H1 (cell line): ENCODE data around the gene MLLT11. TPM values are rescaled to one million over a fixed set of nuclear protein-coding genes. Genes with fewer than 3 reads are reported as not detected.

ENCODE experiments used
- CTCF ChIA-PET: fragments of 300-600 bp; sonication (Branson Sonifier 250); formaldehyde crosslinking; loops from one replicate; lab custom pipeline; 2021; ENCODE audit not compliant: partially characterized antibody; lab: Charles Lee
- POLR2A ChIA-PET: fragments of 300-600 bp; sonication (Branson Sonifier 250); formaldehyde crosslinking; loops from one replicate; lab custom pipeline; 2021; ENCODE audit warnings: inconsistent platforms; ENCODE audit not compliant: partially characterized antibody; lab: Charles Lee
- DNase-seq, 2 experiments: peaks; one replicate each; pipeline versions ENCODE4 v3.0.0 to v3.0.0-alpha.2; 2010 to 2022; ENCODE audit warnings: low spot score in 2 of 2, low read depth in 1 of 2, mixed read lengths in 1 of 2
- FAIRE-seq: peaks from 2 replicates; lab custom pipeline; 2011; peaks lifted over from hg19 to GRCh38; lab: Jason Lieb, UNC
- H2AFZ ChIP-seq: 2 replicates; pipeline ENCODE4 v1.8.1; 2012; ENCODE audit warnings: low read length, inconsistent platforms
- H2AK5ac ChIP-seq: 2 replicates; pipeline ENCODE4 v1.6.1; 2013; ENCODE audit warnings: low read depth, low read length
- H2BK120ac ChIP-seq: replicated peaks from 2 replicates; pipeline ENCODE3; 2013; ENCODE audit warnings: low read depth, low read length, inconsistent platforms
- H2BK12ac ChIP-seq: 2 replicates; pipeline ENCODE4 v1.6.1; 2013; ENCODE audit warnings: low read depth, low read length
- H2BK15ac ChIP-seq: 2 replicates; pipeline ENCODE4 v1.6.1; 2013; ENCODE audit warnings: low read length
- H2BK20ac ChIP-seq: 2 replicates; pipeline ENCODE4 v1.6.1; 2013; ENCODE audit warnings: low read length
- H2BK5ac ChIP-seq: 2 replicates; pipeline ENCODE4 v1.6.1; 2013; ENCODE audit warnings: low read depth, low read length
- H3K14ac ChIP-seq: 2 replicates; pipeline ENCODE4 v1.6.1; 2013; ENCODE audit warnings: inconsistent platforms; ENCODE audit not compliant: insufficient read length
- H3K18ac ChIP-seq: 2 replicates; pipeline ENCODE4 v1.6.1; 2013; ENCODE audit warnings: low read length; ENCODE audit errors: extremely low read depth
- H3K23ac ChIP-seq: 2 replicates; pipeline ENCODE4 v1.6.1; 2013; ENCODE audit warnings: inconsistent platforms; ENCODE audit not compliant: insufficient read length
- H3K23me2 ChIP-seq: 2 replicates; pipeline ENCODE4 v1.6.1; 2013; ENCODE audit warnings: low read depth, low read length
- H3K27ac ChIP-seq: 2 replicates; pipeline ENCODE4 v1.6.1; 2011; ENCODE audit warnings: low read depth, low read length, inconsistent platforms
- H3K27me3 ChIP-seq, 4 experiments: replicated peaks in 1 of 4; 1 replicate in 1 of 4; 2 replicates in 3 of 4; pipeline versions ENCODE4 v1.6.1 to v1.8.1; 2011 to 2013; ENCODE audit warnings: low read length in 3 of 4, mild to moderate bottlenecking in 3 of 4, inconsistent platforms in 2 of 4, mixed read lengths in 2 of 4, moderate library complexity in 1 of 4; ENCODE audit not compliant: control insufficient read depth in 3 of 4, insufficient read depth in 3 of 4; ENCODE audit errors: extremely low read depth in 1 of 4
- H3K36me3 ChIP-seq, 4 experiments: 2 replicates each; pipeline versions ENCODE4 v1.6.1 to v1.8.1; 2011 to 2013; ENCODE audit warnings: mild to moderate bottlenecking in 4 of 4, low read length in 3 of 4, moderate library complexity in 2 of 4, control low read depth in 1 of 4, inconsistent platforms in 1 of 4; ENCODE audit not compliant: insufficient read depth in 4 of 4, control insufficient read depth in 2 of 4
- H3K4ac ChIP-seq: replicated peaks from 2 replicates; pipeline ENCODE3; 2013; ENCODE audit warnings: low read length, low read depth, mixed read lengths, inconsistent platforms; ENCODE audit not compliant: insufficient read length
- H3K4me1 ChIP-seq, 4 experiments: replicated peaks in 1 of 4; 1 replicate in 1 of 4; 2 replicates in 3 of 4; pipeline versions ENCODE4 v1.6.1 to v1.8.1; 2011 to 2013; ENCODE audit warnings: low read length in 3 of 4, inconsistent platforms in 2 of 4, mixed read lengths in 1 of 4; ENCODE audit not compliant: insufficient read depth in 4 of 4, control insufficient read depth in 3 of 4
- H3K4me2 ChIP-seq, 2 experiments: 2 replicates each; pipeline versions ENCODE4 v1.6.1 to v1.8.1; 2011 to 2013; ENCODE audit warnings: low read depth in 2 of 2, low read length in 2 of 2, control low read depth in 1 of 2, inconsistent platforms in 1 of 2, mild to moderate bottlenecking in 1 of 2; ENCODE audit not compliant: insufficient read depth in 1 of 2
- H3K4me3 ChIP-seq, 4 experiments: fragments of 200-600, 300-600 bp in 1 of 4; sonication (generic), shearing (Covaris generic), sonication (Bioruptor Twin) in 1 of 4; 2 replicates each; pipeline versions ENCODE4 v1.5.1 to v1.8.1; 2011 to 2016; ENCODE audit warnings: low read length in 4 of 4, low read depth in 3 of 4, control low read depth in 2 of 4, inconsistent platforms in 2 of 4, mild to moderate bottlenecking in 2 of 4, mixed read lengths in 1 of 4, moderate library complexity in 1 of 4; ENCODE audit not compliant: insufficient read depth in 2 of 4; ENCODE audit errors: extremely low read depth in 1 of 4
- H3K56ac ChIP-seq: replicated peaks from 2 replicates; pipeline ENCODE3; 2013; ENCODE audit warnings: low read depth, mild to moderate bottlenecking, mixed read lengths, low read length, inconsistent platforms; ENCODE audit not compliant: insufficient read length
- H3K79me1 ChIP-seq: 2 replicates; pipeline ENCODE4 v1.6.1; 2013; ENCODE audit warnings: low read depth, low read length, control low read depth
- H3K79me2 ChIP-seq, 2 experiments: 2 replicates each; pipeline versions ENCODE4 v1.6.1 to v1.8.1; 2012 to 2013; ENCODE audit warnings: low read length in 2 of 2, mild to moderate bottlenecking in 2 of 2, inconsistent platforms in 1 of 2; ENCODE audit not compliant: insufficient read depth in 2 of 2, control insufficient read depth in 1 of 2
- H3K9ac ChIP-seq, 4 experiments: replicated peaks in 1 of 4; 1 replicate in 1 of 4; 2 replicates in 3 of 4; pipeline versions ENCODE4 v1.6.1 to v1.8.1; 2011 to 2013; ENCODE audit warnings: low read depth in 3 of 4, low read length in 3 of 4, control low read depth in 2 of 4, mild to moderate bottlenecking in 2 of 4, moderate library complexity in 2 of 4, inconsistent platforms in 1 of 4; ENCODE audit errors: extremely low read depth in 1 of 4
- H3K9me3 ChIP-seq, 2 experiments: 2 replicates each; pipeline versions ENCODE4 v1.6.1 to v1.8.1; 2012 to 2013; ENCODE audit warnings: mild to moderate bottlenecking in 2 of 2, moderate library complexity in 2 of 2, control low read depth in 1 of 2, inconsistent platforms in 1 of 2, low read depth in 1 of 2, low read length in 1 of 2, mixed read lengths in 1 of 2; ENCODE audit not compliant: insufficient read depth in 2 of 2
- H4K20me1 ChIP-seq, 2 experiments: replicated peaks in 1 of 2; 2 replicates each; pipeline versions ENCODE3 to v1.8.1; 2011 to 2013; ENCODE audit warnings: inconsistent platforms in 2 of 2, low read length in 2 of 2, mild to moderate bottlenecking in 1 of 2; ENCODE audit not compliant: insufficient read depth in 2 of 2, control insufficient read depth in 1 of 2
- H4K5ac ChIP-seq: 2 replicates; pipeline ENCODE4 v1.6.1; 2013; ENCODE audit warnings: low read length, low read depth, mixed read lengths, inconsistent platforms; ENCODE audit not compliant: insufficient read length
- H4K8ac ChIP-seq: 2 replicates; pipeline ENCODE4 v1.8.0; 2013; ENCODE audit warnings: mild to moderate bottlenecking, moderate library complexity, low read length, inconsistent platforms; ENCODE audit not compliant: insufficient read depth; ENCODE audit errors: extremely low read depth
- H4K91ac ChIP-seq: replicated peaks from 2 replicates; pipeline ENCODE3; 2013; ENCODE audit warnings: low read length, mixed read lengths, inconsistent platforms; ENCODE audit not compliant: insufficient read length
- CBX5 ChIP-seq: fragments of 300-800, 300-1000 bp; sonication (generic); IDR thresholded peaks from 2 replicates; pipeline ENCODE4 v1.7.1; 2016; ENCODE audit warnings: antibody characterized with exemption, low read length, low read depth
- GTF2F1 ChIP-seq: IDR thresholded peaks from 2 replicates; pipeline ENCODE4 v1.6.1; 2012; ENCODE audit warnings: low read depth, low read length, improper control_type of control experiment, borderline replicate concordance
- HDAC2 ChIP-seq, 2 experiments: fragments of 300-600 bp in 1 of 2; sonication (generic) in 1 of 2; IDR thresholded peaks; 2 replicates each; pipeline ENCODE4 v1.6.1; 2011 to 2012; ENCODE audit warnings: low read depth in 2 of 2, low read length in 2 of 2, mild to moderate bottlenecking in 2 of 2, moderate library complexity in 2 of 2, borderline replicate concordance in 1 of 2, inconsistent platforms in 1 of 2
- POLR2A ChIP-seq, 2 experiments: IDR thresholded peaks; 1 replicate in 1 of 2; 2 replicates in 1 of 2; pipeline ENCODE4 v1.6.1; 2011; ENCODE audit warnings: low read depth in 2 of 2, low read length in 2 of 2, mild to moderate bottlenecking in 2 of 2; ENCODE audit errors: control extremely low read depth in 1 of 2
- RBBP5 ChIP-seq: IDR thresholded peaks from 2 replicates; pipeline ENCODE4 v1.7.1; 2012; ENCODE audit warnings: low read depth, mild to moderate bottlenecking, inconsistent platforms, low read length, moderate library complexity, borderline replicate concordance
- SIRT6 ChIP-seq: IDR thresholded peaks from one replicate; pipeline ENCODE4 v1.7.1; 2012; ENCODE audit warnings: low read length, inconsistent platforms
- SIX5 ChIP-seq: IDR thresholded peaks from 2 replicates; pipeline ENCODE4 v1.6.1; 2011; ENCODE audit warnings: mild to moderate bottlenecking, low read depth, low read length
- SP4 ChIP-seq: IDR thresholded peaks from 2 replicates; pipeline ENCODE4 v1.6.1; 2012; ENCODE audit warnings: low read length, inconsistent platforms
- TAF1 ChIP-seq: IDR thresholded peaks from 2 replicates; pipeline ENCODE4 v1.6.1; 2011; ENCODE audit warnings: mild to moderate bottlenecking, low read depth, low read length
- WGBS, 2 experiments: shearing (Covaris generic) in 1 of 2; methylation state at CpG; one replicate each; pipeline versions ENCODE4 v1.1.6 to v1.1.7; 2013 to 2015; ENCODE audit warnings: low lambda C conversion rate in 2 of 2, mixed read lengths in 2 of 2, inconsistent platforms in 1 of 2, low coverage in 1 of 2, missing lambda C conversion rate in 1 of 2; ENCODE audit not compliant: insufficient replicate concordance in 2 of 2, insufficient coverage in 1 of 2, insufficient read length in 1 of 2; ENCODE audit errors: extremely low coverage in 1 of 2, missing lambda C conversion rate in 1 of 2; 5-methylcytosine and 5-hydroxymethylcytosine counted together
- polyA plus RNA-seq, 7 experiments: library from polyadenylated mRNA; depleted of rRNA in 3 of 7; stranded (reverse) in 5 of 7; unstranded in 2 of 7; fragments of >200 nt in 5 of 7; fragments of 200-250 nt in 2 of 7; gene quantifications; 1 replicate in 5 of 7; 2 replicates in 1 of 7; 4 replicates in 1 of 7; pipeline versions ENCODE4 v1.2.1 to v1.2.3, GENCODE V29; 2011 to 2013; ENCODE audit warnings: missing spikeins in 2 of 7, mixed read lengths in 2 of 7
- total RNA-seq: library from RNA; stranded (reverse); fragmentation: NEBNext Ultra II Directional; extraction: Animal tissue kit (Norgen Biotek cat#: 25700); gene quantifications from 2 replicates; pipeline ENCODE4 v1.2.1, GENCODE V29; 2021

MLLT11 gene
- total and polyA plus RNA-seq, 2 of the 8 experiments (the other 6 are each of a cell fraction or from before 2014, with no cell fraction given) = 13.7 to 18.1 TPM

GRCh38 chr1:151013518-151013917 is 46.7 kb upstream of the MLLT11 start:
- H3K27ac ChIP-seq = no peak overlapping the region
- H4K20me1 ChIP-seq = no peaks in the 10 kb centered on the region
- no peaks in the 10 kb centered on the region for H3K9me3 ChIP-seq
- H3K4me1 ChIP-seq = peaks cover 0 to 3% (median 3%) of the 10 kb centered on the region in 4 experiments; a peak in 3 of 7 replicates
- no peak overlapping the region for H4K91ac ChIP-seq
- no peak overlapping the region for H2BK120ac ChIP-seq
- DNase-seq = no peak
- no peak overlapping the region for H4K8ac ChIP-seq
- H3K4ac ChIP-seq = no peak overlapping the region
- WGBS, 2 experiments = 95% methylated on average over 2 of the region's 2 CpGs; no CpG with 5 or more reads in 1 of the 2 experiments
- H3K79me1 ChIP-seq = no peaks in the 10 kb centered on the region
- no peak overlapping the region for H2AK5ac ChIP-seq
- no peak overlapping the region for H2BK20ac ChIP-seq
- H3K23ac ChIP-seq = no peak overlapping the region
- no peak overlapping the region for H3K4me2 ChIP-seq
- H3K4me3 ChIP-seq = no peak overlapping the region
- H3K23me2 ChIP-seq = peaks cover 1% of the 10 kb centered on the region
- no peak overlapping the region for H2BK5ac ChIP-seq
- H3K36me3 ChIP-seq = peaks cover 0 to 5% (median 0%) of the 10 kb centered on the region in 4 experiments; a peak in 1 of 8 replicates
- no peak overlapping the region for H3K9ac ChIP-seq
- no peak for FAIRE-seq
- peaks cover 0 to 5% of the 10 kb centered on the region in 2 experiments; a peak in 2 of 4 replicates for H3K79me2 ChIP-seq
- H4K5ac ChIP-seq = no peak overlapping the region
- no peak overlapping the region for H2BK12ac ChIP-seq
- no peak overlapping the region for H3K14ac ChIP-seq
- no peak overlapping the region for H3K18ac ChIP-seq
- no peak overlapping the region for H3K56ac ChIP-seq
- no peak overlapping the region for H2AFZ ChIP-seq
- no peaks in the 10 kb centered on the region for H3K27me3 ChIP-seq
- H2BK15ac ChIP-seq = no peak overlapping the region
- ChIA-PET CTCF (interaction anchor here (0.7 to 2.0 kb wide), 3 partner anchors 13 to 23 kb away, joined by 3 to 5 read pairs (median 5); partner anchors contain the start of gene BNIPL), POLR2A (interaction anchor here (0.9 kb wide), 1 partner anchor 45 kb away, joined by 3 read pairs; no protein-coding TSS in a partner anchor)
- TF ChIP-seq CBX5 (no peak), SIX5 (no peak), TAF1 (no peak), RBBP5 (no peak), SIRT6 (no peak), HDAC2 (IDR thresholded peaks at IDR 0.05; ENCODE audit: borderline replicate concordance in 1 of 2, low read depth in 2 of 2, low read length in 2 of 2) (no peak), GTF2F1 (no peak), POLR2A (IDR thresholded peaks at IDR 0.05; ENCODE audit: control extremely low read depth in 1 of 2, low read depth in 2 of 2, low read length in 2 of 2) (no peak), SP4 (no peak)
